DMS153 treated with DMSO at 0.1 percent for 48 hours (cell line): ENCODE data around the gene CLCN3.
"Not testable (repeated sequence)": the region's sequence is repeated elsewhere in the genome, so short reads cannot be mapped to it uniquely, and the experiment has no call there.

Experiments used
- DNase-seq: peaks from one replicate; lab custom pipeline; 2025; ENCODE audit not compliant: unreplicated experiment; lab: John Stamatoyannopoulos, UW

CLCN3 gene

GRCh38 chr4:169770416-169770815 lies 150.0 kb downstream of the CLCN3 start:
- DNase-seq, result no peak

GRCh38 chr4:169771556-169772080 lies 151.2 kb downstream of the CLCN3 start:
- not testable (repeated sequence) for DNase-seq
